Neural crest cell (in vitro differentiated cells): ENCODE measurements around the gene COL4A1. TPM values are rescaled to one million over a fixed set of nuclear protein-coding genes. Genes with fewer than 3 reads are reported as not detected.

Experiments used
- DNase-seq: peaks from one replicate; pipeline ENCODE4 v3.0.0; 2021; ENCODE audit warnings: low read depth, mixed read lengths, low spot score
- H3K27ac Mint-ChIP-seq: one replicate; pipeline ENCODE4 v1.8.0; 2021; ENCODE audit warnings: mild to moderate bottlenecking, mixed read lengths; ENCODE audit not compliant: unreplicated experiment
- H3K27me3 Mint-ChIP-seq: 2 replicates; pipeline ENCODE4 v1.8.0; 2021; ENCODE audit warnings: low read depth, mild to moderate bottlenecking, mixed read lengths
- H3K36me3 Mint-ChIP-seq: 2 replicates; pipeline ENCODE4 v1.8.0; 2021; ENCODE audit warnings: low read depth, mild to moderate bottlenecking, mixed read lengths
- H3K4me1 Mint-ChIP-seq: 2 replicates; pipeline ENCODE4 v1.8.0; 2021; ENCODE audit warnings: mixed read lengths
- H3K4me3 Mint-ChIP-seq: one replicate; pipeline ENCODE4 v1.8.0; 2021; ENCODE audit warnings: mild to moderate bottlenecking, mixed read lengths
- H3K9me3 Mint-ChIP-seq: 2 replicates; pipeline ENCODE4 v1.8.0; 2021; ENCODE audit warnings: mixed read lengths
- CTCF ChIP-seq: fragments of 200-600 bp; sonication (generic); conservative IDR thresholded peaks from 2 replicates; pipeline ENCODE4 v1.5.0; 2021; ENCODE audit warnings: antibody characterized with exemption, mild to moderate bottlenecking
- total RNA-seq: library from RNA; stranded (reverse); gene quantifications from 2 replicates; pipeline ENCODE4 v1.2.1, GENCODE V29; 2021

The COL4A1 gene
- total RNA-seq, 1 donor from 2014 or later, result 65.5 TPM

GRCh38 chr13:110215606-110216005, 91.4 kb downstream of the COL4A1 start:
- no peak for TF ChIP-seq CTCF
- DNase-seq, result no peak
- no peaks in the 10 kb centered on the region for H3K9me3 Mint-ChIP-seq
- no peak overlapping the region for H3K27ac Mint-ChIP-seq
- H3K4me1 Mint-ChIP-seq, result peaks cover 26% of the 10 kb centered on the region
- no peaks in the 10 kb centered on the region for H3K36me3 Mint-ChIP-seq
- no peak overlapping the region for H3K4me3 Mint-ChIP-seq
- H3K27me3 Mint-ChIP-seq, result no peaks in the 10 kb centered on the region

- H3K4me3 Mint-ChIP-seq, result no peak overlapping the region
- H3K4me1 Mint-ChIP-seq, result peaks cover 26% of the 10 kb centered on the region
- no peaks in the 10 kb centered on the region for H3K36me3 Mint-ChIP-seq
Observed at GRCh38 chr13:110214637-110215036, 92.3 kb downstream of the COL4A1 start.

GRCh38 chr13:110213461-110214074, 93.4 kb downstream of the COL4A1 start:
- DNase-seq, result no peak
- no peak for TF ChIP-seq CTCF
- Mint-ChIP-seq H3K27ac (no peak overlapping the region), H3K9me3 (no peaks in the 10 kb centered on the region), H3K36me3 (no peaks in the 10 kb centered on the region), H3K27me3 (no peaks in the 10 kb centered on the region), H3K4me3 (no peak overlapping the region), H3K4me1 (peaks cover 26% of the 10 kb centered on the region)

More at GRCh38 chr13:110214637-110215036, 92.3 kb downstream of the COL4A1 start:
- no peak for TF ChIP-seq CTCF
- H3K9me3 Mint-ChIP-seq, result no peaks in the 10 kb centered on the region
- no peak overlapping the region for H3K27ac Mint-ChIP-seq
- H3K27me3 Mint-ChIP-seq, result no peaks in the 10 kb centered on the region
- no peak for DNase-seq

- no peak for DNase-seq
- Mint-ChIP-seq H3K9me3 (no peaks in the 10 kb centered on the region), H3K36me3 (no peaks in the 10 kb centered on the region), H3K27me3 (no peaks in the 10 kb centered on the region), H3K4me1 (peaks cover 20% of the 10 kb centered on the region), H3K27ac (no peak overlapping the region), H3K4me3 (no peak overlapping the region)
- no peak for TF ChIP-seq CTCF
Observed at GRCh38 chr13:110212529-110212928, 94.4 kb downstream of the COL4A1 start.

- H3K27me3 Mint-ChIP-seq, result no peaks in the 10 kb centered on the region
- no peak for DNase-seq
- TF ChIP-seq CTCF, result no peak
- H3K27ac Mint-ChIP-seq, result no peak overlapping the region
- H3K4me3 Mint-ChIP-seq, result no peak overlapping the region
- H3K36me3 Mint-ChIP-seq, result no peaks in the 10 kb centered on the region
- H3K4me1 Mint-ChIP-seq, result peaks cover 12% of the 10 kb centered on the region
- H3K9me3 Mint-ChIP-seq, result no peaks in the 10 kb centered on the region
Observed at GRCh38 chr13:110211735-110212134, 95.2 kb downstream of the COL4A1 start.
